ENCODE measurements around the gene EDAR. TPM values are rescaled to one million over a fixed set of nuclear protein-coding genes. Genes with fewer than 3 reads are reported as not detected.

Gene EDAR
- polyA plus RNA-seq, 1 of the 3 experiments (the other 2 are of a cell fraction): not detected

- CTCF ChIA-PET: no interaction called here
- TF ChIP-seq MXI1 (IDR thresholded peaks at IDR 0.05; ENCODE audit: low read depth, low read length) (no peak), NRF1 (IDR thresholded peaks at IDR 0.05; ENCODE audit: low read depth, low read length) (no peak), SIN3A (IDR thresholded peaks at IDR 0.05; ENCODE audit: borderline replicate concordance, low read depth, low read length) (no peak), FOXM1 (IDR thresholded peaks at IDR 0.05; ENCODE audit: low read depth) (no peak), GATA2 (CRISPR knock-in tag; IDR thresholded peaks at IDR 0.05) (no peak), TAF1 (IDR thresholded peaks at IDR 0.05; ENCODE audit: borderline replicate concordance, low read depth, low read length) (no peak), MEF2A (IDR thresholded peaks at IDR 0.05; ENCODE audit: borderline replicate concordance, low read depth) (no peak), CHD2 (IDR thresholded peaks at IDR 0.05; ENCODE audit: low read length, partially characterized antibody) (no peak), GABPA (IDR thresholded peaks at IDR 0.05; ENCODE audit: low read depth) (no peak), NFIC (IDR thresholded peaks at IDR 0.05; ENCODE audit: borderline replicate concordance) (no peak), FOSL2 (IDR thresholded peaks at IDR 0.05; ENCODE audit: borderline replicate concordance, low read depth) (no peak)
- no peaks in the 10 kb centered on the region for H3K9me2 ChIP-seq
- H3K9ac ChIP-seq: no peak overlapping the region
- no peak overlapping the region for H3K27ac ChIP-seq (ENCODE audit: low read depth in 2 of 2, low read length in 1 of 2)
- 71% methylated on average over 4 of the region's 4 CpGs for WGBS (ENCODE audit: low lambda C conversion rate)
- H3K4me2 ChIP-seq: no peak overlapping the region
- H3K9me3 ChIP-seq: no peaks in the 10 kb centered on the region
- no peaks in the 10 kb centered on the region; the same call in 1 of the 2 replicates for H3K27me3 ChIP-seq (ENCODE audit: insufficient read depth)
- H3K4me1 ChIP-seq (ENCODE audit: control insufficient read depth in 1 of 2, insufficient read depth in 2 of 2, low read depth in 1 of 2, low read length in 1 of 2): peaks cover 0 to 3% of the 10 kb centered on the region in 2 experiments; a peak in 1 of 4 replicates
- no peak overlapping the region for H3K4me3 ChIP-seq (ENCODE audit: low read depth in 2 of 2, low read length in 1 of 2)
- no peaks in the 10 kb centered on the region for H3F3A ChIP-seq (replicated peaks; ENCODE audit: insufficient read depth)
- no peak overlapping the region for H2AFZ ChIP-seq (ENCODE audit: low read depth)
- no peaks in the 10 kb centered on the region for H3K36me3 ChIP-seq (replicated peaks in 1 of 2; ENCODE audit: control insufficient read depth in 1 of 2, insufficient read depth in 2 of 2, low read length in 1 of 2)
- H3K79me2 ChIP-seq (ENCODE audit: insufficient read depth): no peaks in the 10 kb centered on the region
- POLR2A ChIA-PET: no interaction called here
- H4K20me1 ChIP-seq (ENCODE audit: insufficient read depth): no peaks in the 10 kb centered on the region
- no peak for DNase-seq
Observed at GRCh38 chr2:109006971-109007370, 18.0 kb upstream of the EDAR start.

GRCh38 chr2:109005686-109006204, 16.7 kb upstream of the EDAR start:
- H3F3A ChIP-seq (replicated peaks; ENCODE audit: insufficient read depth): no peaks in the 10 kb centered on the region
- DNase-seq: no peak
- no peak overlapping the region for H3K27ac ChIP-seq (ENCODE audit: low read depth in 2 of 2, low read length in 1 of 2)
- TF ChIP-seq GABPA (IDR thresholded peaks at IDR 0.05; ENCODE audit: low read depth) (no peak), JUND (IDR thresholded peaks at IDR 0.05) (no peak), GATA2 (CRISPR knock-in tag; IDR thresholded peaks at IDR 0.05) (no peak), NRF1 (IDR thresholded peaks at IDR 0.05; ENCODE audit: low read depth, low read length) (no peak)
- H3K36me3 ChIP-seq (replicated peaks in 1 of 2; ENCODE audit: control insufficient read depth in 1 of 2, insufficient read depth in 2 of 2, low read length in 1 of 2): no peaks in the 10 kb centered on the region
- no peaks in the 10 kb centered on the region for H3K9me3 ChIP-seq
- CTCF ChIA-PET: interaction anchor here (0.9 to 1.2 kb wide), 2 partner anchors 12 to 36 kb away, joined by 3 to 4 read pairs; no protein-coding TSS in a partner anchor
- no peaks in the 10 kb centered on the region for H3K9me2 ChIP-seq
- H3K4me3 ChIP-seq (ENCODE audit: low read depth in 2 of 2, low read length in 1 of 2): no peak overlapping the region
- POLR2A ChIA-PET: no interaction called here
- no peaks in the 10 kb centered on the region; the same call in 1 of the 2 replicates for H3K27me3 ChIP-seq (ENCODE audit: insufficient read depth)
- peaks cover 0 to 3% of the 10 kb centered on the region in 2 experiments; a peak in 1 of 4 replicates for H3K4me1 ChIP-seq (ENCODE audit: control insufficient read depth in 1 of 2, insufficient read depth in 2 of 2, low read depth in 1 of 2, low read length in 1 of 2)
- no peaks in the 10 kb centered on the region for H3K79me2 ChIP-seq (ENCODE audit: insufficient read depth)
- H3K9ac ChIP-seq: no peak overlapping the region
- no peaks in the 10 kb centered on the region for H4K20me1 ChIP-seq (ENCODE audit: insufficient read depth)
- no peak overlapping the region for H3K4me2 ChIP-seq
- no peak overlapping the region for H2AFZ ChIP-seq (ENCODE audit: low read depth)
- 81% methylated on average over 20 of the region's 20 CpGs for WGBS (ENCODE audit: low lambda C conversion rate)

GRCh38 chr2:109001201-109001600, 12.2 kb upstream of the EDAR start:
- Histone ChIP-seq H3K27me3 (ENCODE audit: insufficient read depth) (no peaks in the 10 kb centered on the region; the same call in 1 of the 2 replicates), H4K20me1 (ENCODE audit: insufficient read depth) (no peaks in the 10 kb centered on the region), H3K9ac (no peak overlapping the region), H3K4me3 (ENCODE audit: low read depth in 2 of 2, low read length in 1 of 2) (no peak overlapping the region), H3K27ac (ENCODE audit: low read depth in 2 of 2, low read length in 1 of 2) (no peak overlapping the region), H3F3A (replicated peaks; ENCODE audit: insufficient read depth) (no peaks in the 10 kb centered on the region), H3K4me1 (ENCODE audit: control insufficient read depth in 1 of 2, insufficient read depth in 2 of 2, low read depth in 1 of 2, low read length in 1 of 2) (no peaks in the 10 kb centered on the region), H3K4me2 (no peak overlapping the region), H3K9me3 (no peaks in the 10 kb centered on the region), H3K9me2 (no peaks in the 10 kb centered on the region), H3K36me3 (replicated peaks in 1 of 2; ENCODE audit: control insufficient read depth in 1 of 2, insufficient read depth in 2 of 2, low read length in 1 of 2) (no peaks in the 10 kb centered on the region), H3K79me2 (ENCODE audit: insufficient read depth) (no peaks in the 10 kb centered on the region), H2AFZ (ENCODE audit: low read depth) (no peak overlapping the region)
- no peak for DNase-seq
- CTCF ChIA-PET: interaction anchor here (0.6 to 2.0 kb wide), 11 partner anchors 8 to 73 kb away, joined by 3 to 13 read pairs (median 4); partner anchors contain the start of gene EDAR
- TF ChIP-seq FOSL2 (IDR thresholded peaks at IDR 0.05; ENCODE audit: borderline replicate concordance, low read depth): no peak
- TF ChIP-seq GATA2 (CRISPR knock-in tag; IDR thresholded peaks at IDR 0.05): no peak
- TF ChIP-seq CTCF (IDR thresholded peaks at IDR 0.05): no peak
- TF ChIP-seq RCOR1 (IDR thresholded peaks at IDR 0.05; ENCODE audit: low read length): no peak
- POLR2A ChIA-PET: no interaction called here
- 72% methylated on average over 3 of the region's 3 CpGs for WGBS (ENCODE audit: low lambda C conversion rate)
